Liver (tissue), 3 donors: ENCODE data around the gene C10orf143.

Experiments used
- ATF3 ChIP-seq: IDR thresholded peaks from 2 replicates; pipeline ENCODE4 v1.6.1; 2016; ENCODE audit warnings: antibody characterized with exemption
- CTCF ChIP-seq: fragments of 150-350 bp; IDR thresholded peaks from 2 replicates; pipeline ENCODE4 v1.5.1; 2017; ENCODE audit warnings: improper control_type of control experiment, low read depth, low read length; ENCODE audit not compliant: missing input control
- EGR1 ChIP-seq, 2 donors: IDR thresholded peaks; 2 replicates each; pipeline ENCODE4 v1.6.1; 2016 to 2018; ENCODE audit warnings: antibody characterized with exemption in 2 of 2, low read depth in 2 of 2
- FOXA1 ChIP-seq: IDR thresholded peaks from 2 replicates; pipeline ENCODE4 v1.6.1; 2016; ENCODE audit warnings: antibody characterized with exemption
- GABPA ChIP-seq, 2 donors: IDR thresholded peaks in 1 of 2; conservative IDR thresholded peaks in 1 of 2; 2 replicates each; pipeline ENCODE4 v1.6.1; 2016; ENCODE audit warnings: antibody characterized with exemption in 2 of 2, mild to moderate bottlenecking in 1 of 2, moderate library complexity in 1 of 2
- HNF4A ChIP-seq, 2 donors: conservative IDR thresholded peaks; 2 replicates each; pipeline ENCODE4 v1.6.1; 2016; ENCODE audit warnings: antibody characterized with exemption in 2 of 2, mild to moderate bottlenecking in 2 of 2
- JUND ChIP-seq, 2 donors: IDR thresholded peaks; 2 replicates each; pipeline ENCODE4 v1.6.1; 2016; ENCODE audit warnings: antibody characterized with exemption in 2 of 2
- MAX ChIP-seq: IDR thresholded peaks from 2 replicates; pipeline ENCODE4 v1.6.1; 2016; ENCODE audit warnings: antibody characterized with exemption
- REST ChIP-seq: IDR thresholded peaks from 2 replicates; pipeline ENCODE4 v1.6.1; 2016; ENCODE audit warnings: antibody characterized with exemption, mild to moderate bottlenecking
- RXRA ChIP-seq, 2 donors: IDR thresholded peaks; 2 replicates each; pipeline ENCODE4 v1.6.1; 2017 to 2018; ENCODE audit warnings: antibody characterized with exemption in 2 of 2, mild to moderate bottlenecking in 1 of 2
- SP1 ChIP-seq: IDR thresholded peaks from 2 replicates; pipeline ENCODE4 v1.6.1; 2018; ENCODE audit warnings: antibody characterized with exemption, mild to moderate bottlenecking
- TAF1 ChIP-seq: conservative IDR thresholded peaks from 2 replicates; pipeline ENCODE4 v1.6.1; 2016; ENCODE audit warnings: antibody characterized with exemption, mild to moderate bottlenecking
- YY1 ChIP-seq: IDR thresholded peaks from 2 replicates; pipeline ENCODE4 v1.6.1; 2016; ENCODE audit warnings: antibody characterized with exemption, mild to moderate bottlenecking
- donor health status: healthy.
- donor health status: healthy.

GRCh38 chr10:130128062-130128781 lies 17.6 kb upstream of the C10orf143 start:
- TF ChIP-seq CTCF (no peak), ATF3 (no peak), TAF1 (no peak), MAX (no peak), REST (no peak), YY1 (no peak), JUND (IDR thresholded peaks at IDR 0.05) (no peak), GABPA (IDR thresholded peaks at IDR 0.05 in 1 of 2, conservative IDR thresholded peaks at IDR 0.05 in 1 of 2) (no peak), EGR1 (IDR thresholded peaks at IDR 0.05; ENCODE audit: low read depth in 2 of 2) (no peak), SP1 (no peak), HNF4A (conservative IDR thresholded peaks at IDR 0.05) (no peak), FOXA1 (no peak), RXRA (IDR thresholded peaks at IDR 0.05) (no peak)
